GM12875 (cell line): ENCODE results near the gene ZHX3.
A peak's percentile ranks its signal among the peaks of the same experiment; 100 is the strongest.

Experiments
- H3K4me3 ChIP-seq: one replicate; pipeline ENCODE4 v1.5.1; 2011; ENCODE audit warnings: low read depth, low read length, control low read depth
- CTCF ChIP-seq: IDR thresholded peaks from 2 replicates; pipeline ENCODE4 v1.5.1; 2011; ENCODE audit warnings: low read depth, mild to moderate bottlenecking, control low read depth, inconsistent platforms, low read length, moderate library complexity, borderline replicate concordance; ENCODE audit not compliant: insufficient read depth

ZHX3 gene

DNA sequence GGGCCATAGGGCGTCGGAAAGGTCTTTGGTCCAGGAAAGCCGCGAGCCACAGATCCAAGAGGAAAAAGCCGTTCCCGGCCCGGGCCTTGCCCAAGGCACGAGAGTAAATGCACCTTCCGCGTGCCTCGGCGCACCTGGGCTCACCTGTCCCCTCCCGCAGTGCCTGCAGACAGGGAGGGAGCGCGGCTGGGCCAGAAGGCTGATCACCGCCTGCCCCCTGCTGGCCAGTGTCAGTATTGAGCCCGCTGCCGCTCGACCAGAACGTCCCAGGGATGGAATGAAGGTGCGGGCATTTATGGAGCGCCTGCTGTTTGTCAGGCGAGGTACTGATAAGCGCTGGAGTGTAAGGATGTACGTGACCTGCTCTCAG is 22.4 kb upstream of the ZHX3 start:
- no peak overlapping the region for H3K4me3 ChIP-seq
- TF ChIP-seq CTCF = peak; percentile 94

DNA sequence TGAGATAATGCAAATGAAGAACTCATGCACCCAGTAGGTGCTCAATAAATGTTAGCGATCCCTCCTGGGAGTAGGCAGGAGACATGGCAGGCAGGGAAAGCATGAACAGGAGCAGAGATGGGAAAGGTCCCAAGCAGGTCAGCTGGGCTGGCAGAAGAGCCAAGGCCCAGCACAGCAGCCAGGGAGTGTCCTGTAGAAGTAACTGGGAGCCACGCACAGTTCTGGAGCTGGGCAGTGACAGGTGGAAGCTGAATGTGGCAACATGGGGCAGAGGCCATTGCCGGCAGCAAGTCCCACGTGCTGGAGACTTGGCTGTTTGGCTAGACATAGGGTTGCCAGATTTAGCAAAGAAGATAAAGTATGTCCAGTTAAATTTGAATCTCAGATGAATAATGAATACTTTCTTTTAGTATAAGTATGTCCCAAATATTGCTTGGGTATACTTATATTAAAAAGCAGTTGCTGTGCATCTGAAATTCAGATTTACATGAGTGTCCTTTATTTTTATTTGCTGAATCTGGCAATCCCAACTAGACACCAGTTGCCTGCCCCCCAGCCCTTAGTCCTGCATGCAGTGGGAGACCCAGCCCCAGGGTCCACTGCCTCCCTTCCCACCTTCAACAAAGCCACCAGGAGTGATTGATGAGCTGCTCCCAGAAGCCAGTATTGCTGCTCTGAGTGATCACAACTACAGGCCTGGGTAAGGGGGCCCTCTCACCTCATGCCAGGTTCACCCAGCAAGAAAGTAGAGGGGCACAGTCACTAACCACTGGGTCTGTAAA is 19.4 kb upstream of the ZHX3 start:
- no peak overlapping the region for H3K4me3 ChIP-seq
- TF ChIP-seq CTCF = no peak

DNA sequence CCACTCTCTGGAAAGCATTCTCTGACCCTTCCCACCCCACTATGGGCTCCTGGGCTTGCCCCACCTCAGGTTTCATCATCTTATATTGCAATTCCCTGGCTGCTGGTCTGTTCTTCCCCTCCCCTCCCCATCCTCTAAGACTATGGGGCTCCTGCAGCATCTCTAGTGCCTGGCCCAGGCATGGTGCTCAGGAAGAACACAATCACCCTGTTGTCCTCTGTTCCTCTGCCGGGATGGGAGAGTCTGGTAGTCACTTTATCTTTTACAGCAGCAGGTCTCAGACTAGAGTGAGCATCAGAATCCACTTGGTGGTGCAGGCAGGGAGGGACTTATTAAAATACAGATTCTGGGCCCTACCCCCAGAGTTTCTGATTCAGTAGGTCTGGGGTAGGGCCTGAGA is 18.1 kb upstream of the ZHX3 start:
- TF ChIP-seq CTCF = no peak
- no peak overlapping the region for H3K4me3 ChIP-seq

DNA sequence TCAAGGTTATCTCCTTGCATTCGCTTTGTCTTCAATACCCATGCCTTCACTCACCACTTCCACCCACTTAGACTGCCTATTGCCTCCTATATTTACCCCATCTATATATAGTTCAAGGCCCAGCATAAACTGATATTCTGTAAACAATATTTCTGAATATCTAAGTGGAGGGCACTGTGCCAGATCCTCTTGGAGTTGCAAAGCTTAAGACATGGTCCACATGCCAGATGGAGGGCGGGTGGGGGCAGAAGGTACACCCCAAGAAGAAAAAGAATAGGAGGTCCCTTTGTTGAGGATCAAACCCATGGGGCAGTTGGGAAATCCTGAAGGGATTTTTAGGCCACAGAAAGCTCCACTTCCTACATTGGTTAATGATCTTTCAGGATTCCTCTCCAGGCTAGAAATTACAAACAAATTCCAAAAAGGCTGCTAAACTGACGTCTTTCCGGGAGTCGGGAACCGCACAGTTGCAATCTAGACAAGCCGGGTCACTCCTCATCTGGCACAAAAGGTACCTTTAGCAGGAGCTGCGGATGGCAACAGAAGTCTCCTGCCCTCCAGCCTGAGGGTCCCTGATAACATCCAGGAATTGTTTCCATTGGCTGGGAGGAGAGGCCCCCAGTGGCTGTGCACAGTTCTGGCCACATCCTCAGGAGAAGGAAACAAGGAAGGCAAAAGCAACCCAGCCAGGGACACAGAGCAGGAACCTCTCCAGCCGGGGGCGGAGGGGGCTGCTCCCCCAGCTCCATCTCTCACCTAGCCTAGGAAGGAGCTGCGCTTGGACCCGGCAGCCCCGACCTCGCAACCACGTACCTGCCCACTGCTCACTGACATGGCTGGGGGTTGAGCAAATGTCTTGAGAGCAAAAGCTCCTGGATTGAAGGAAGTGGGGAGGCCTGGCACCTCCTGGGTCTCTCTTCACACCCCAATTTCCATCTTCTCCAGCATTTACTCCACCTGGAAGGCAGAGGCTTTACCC is 17.2 kb upstream of the ZHX3 start:
- TF ChIP-seq CTCF = no peak
- no peak overlapping the region for H3K4me3 ChIP-seq

DNA sequence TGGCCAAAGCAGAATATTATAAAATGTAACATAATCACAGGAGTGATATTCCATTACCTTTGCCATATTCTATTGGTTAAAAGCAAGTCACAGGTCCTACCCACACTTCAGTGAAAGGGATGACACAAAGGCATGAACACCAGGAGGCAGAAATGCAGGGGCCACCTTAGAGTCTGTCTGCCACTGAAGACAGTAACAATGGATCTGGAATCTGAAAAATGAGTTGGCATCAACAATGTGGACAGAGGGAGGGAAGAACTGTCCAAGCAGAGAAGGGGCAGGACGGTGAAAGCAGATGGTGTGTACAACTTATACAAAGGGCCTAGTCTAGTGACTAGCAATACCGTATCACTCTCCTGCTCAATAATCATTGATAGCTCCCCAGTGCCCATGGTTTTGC is 16.5 kb upstream of the ZHX3 start:
- no peak for TF ChIP-seq CTCF

DNA sequence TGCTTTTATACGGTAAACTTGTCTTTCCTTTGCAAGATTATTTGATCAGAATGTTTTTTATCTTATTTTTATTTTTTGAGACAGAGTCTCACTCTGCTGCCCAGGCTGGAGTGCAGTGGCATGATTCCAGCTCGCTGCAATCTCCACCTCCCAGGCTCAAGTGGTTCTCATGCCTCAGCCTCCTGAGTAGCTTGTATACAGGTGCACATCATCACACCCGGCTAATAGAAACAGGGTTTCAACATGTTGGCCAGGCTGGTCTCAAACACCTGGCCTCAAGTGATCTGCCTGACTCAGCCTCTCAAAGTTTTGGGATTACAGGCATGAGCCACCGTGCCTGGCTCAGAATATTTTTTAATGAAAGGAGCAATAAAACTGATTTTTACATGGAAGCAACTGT is 14.2 kb upstream of the ZHX3 start:
- TF ChIP-seq CTCF = no peak
- no peak overlapping the region for H3K4me3 ChIP-seq

More for the DNA sequence above, 16.5 kb upstream of the ZHX3 start:
- no peak overlapping the region for H3K4me3 ChIP-seq
